SJSA1 (cell line): Measurements from ENCODE around the gene SLC31A2. TPM values are rescaled to one million over a fixed set of nuclear protein-coding genes. Genes with fewer than 3 reads are reported as not detected.

Source experiments
- DNase-seq, 2 experiments: peaks; one replicate each; pipeline ENCODE4 v3.0.0-alpha.2; 2015 to 2020; ENCODE audit warnings: low spot score in 2 of 2, low read depth in 1 of 2
- H3K27ac ChIP-seq: fragments of 250-450 bp; sonication (Bioruptor Pico); 2 replicates; pipeline ENCODE4 v1.5.1; 2020; ENCODE audit warnings: mild to moderate bottlenecking, moderate library complexity
- H3K27me3 ChIP-seq: fragments of 250-450 bp; sonication (Bioruptor Pico); replicated peaks from 2 replicates; pipeline ENCODE4 v1.5.1; 2020; ENCODE audit warnings: mild to moderate bottlenecking, moderate library complexity
- H3K36me3 ChIP-seq: fragments of 250-450 bp; sonication (Bioruptor Pico); 2 replicates; pipeline ENCODE4 v1.5.1; 2020; ENCODE audit warnings: mild to moderate bottlenecking
- H3K4me1 ChIP-seq: fragments of 250-450 bp; sonication (Bioruptor Pico); replicated peaks from 2 replicates; pipeline ENCODE4 v1.6.1; 2021; ENCODE audit warnings: mild to moderate bottlenecking
- H3K4me3 ChIP-seq: fragments of 250-450 bp; sonication (Bioruptor Pico); 2 replicates; pipeline ENCODE4 v1.5.1; 2020; ENCODE audit warnings: mild to moderate bottlenecking
- H3K9me3 ChIP-seq: fragments of 250-450 bp; sonication (Bioruptor Pico); replicated peaks from 2 replicates; pipeline ENCODE4 v1.5.1; 2020; ENCODE audit warnings: mild to moderate bottlenecking
- total RNA-seq: library from RNA; depleted of rRNA; stranded (reverse); fragments of >200 nt; shearing (Covaris generic); gene quantifications from 2 replicates; pipeline ENCODE4 v1.2.3, GENCODE V29; 2014

SLC31A2 gene
- total RNA-seq, 1 experiment from 2014 or later, result 7.9 TPM

DNA sequence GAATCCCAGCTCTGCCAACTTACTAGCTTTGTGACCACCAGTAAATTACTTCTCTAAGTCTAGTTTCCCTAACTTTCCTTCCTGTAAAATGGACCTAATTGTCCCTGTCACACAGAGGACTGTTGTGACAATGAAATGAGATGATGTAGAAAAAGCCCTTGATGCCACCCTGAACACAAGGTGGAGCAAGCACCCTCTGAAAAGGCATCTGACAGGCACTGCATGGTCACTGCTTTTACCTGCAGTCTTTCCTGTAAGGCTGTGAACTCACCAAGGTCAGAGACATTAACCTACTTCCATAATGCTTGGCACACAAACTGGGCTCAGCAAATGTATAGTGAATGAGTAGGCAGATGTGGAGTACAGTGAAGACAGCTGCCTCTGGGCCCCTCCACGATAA lies 6.1 kb downstream of the SLC31A2 start:
- no peak overlapping the region for H3K27ac ChIP-seq

GRCh38 chr9:113158446-113158845 lies 7.6 kb downstream of the SLC31A2 start:
- Histone ChIP-seq H3K4me3 (no peak overlapping the region), H3K36me3 (peaks cover 17% of the 10 kb centered on the region), H3K27me3 (no peaks in the 10 kb centered on the region)

More for the DNA sequence above, 6.1 kb downstream of the SLC31A2 start:
- DNase-seq, result no peak
- H3K36me3 ChIP-seq, result peaks cover 15% of the 10 kb centered on the region; the same call in 1 of the 2 replicates
- no peaks in the 10 kb centered on the region for H3K27me3 ChIP-seq
- no peaks in the 10 kb centered on the region for H3K9me3 ChIP-seq
- H3K4me1 ChIP-seq, result no peaks in the 10 kb centered on the region
- H3K4me3 ChIP-seq, result no peak overlapping the region

GRCh38 chr9:113160571-113160970 lies 9.8 kb downstream of the SLC31A2 start:
- H3K9me3 ChIP-seq, result no peaks in the 10 kb centered on the region
- no peaks in the 10 kb centered on the region for H3K27me3 ChIP-seq
- peaks cover 35% of the 10 kb centered on the region for H3K36me3 ChIP-seq
- no peak overlapping the region for H3K4me3 ChIP-seq
- no peaks in the 10 kb centered on the region for H3K4me1 ChIP-seq
- no peak for DNase-seq
- H3K27ac ChIP-seq, result no peak overlapping the region

More at GRCh38 chr9:113158446-113158845, 7.6 kb downstream of the SLC31A2 start:
- no peak for DNase-seq
- H3K9me3 ChIP-seq, result no peaks in the 10 kb centered on the region
- no peaks in the 10 kb centered on the region for H3K4me1 ChIP-seq
- H3K27ac ChIP-seq, result no peak overlapping the region

DNA sequence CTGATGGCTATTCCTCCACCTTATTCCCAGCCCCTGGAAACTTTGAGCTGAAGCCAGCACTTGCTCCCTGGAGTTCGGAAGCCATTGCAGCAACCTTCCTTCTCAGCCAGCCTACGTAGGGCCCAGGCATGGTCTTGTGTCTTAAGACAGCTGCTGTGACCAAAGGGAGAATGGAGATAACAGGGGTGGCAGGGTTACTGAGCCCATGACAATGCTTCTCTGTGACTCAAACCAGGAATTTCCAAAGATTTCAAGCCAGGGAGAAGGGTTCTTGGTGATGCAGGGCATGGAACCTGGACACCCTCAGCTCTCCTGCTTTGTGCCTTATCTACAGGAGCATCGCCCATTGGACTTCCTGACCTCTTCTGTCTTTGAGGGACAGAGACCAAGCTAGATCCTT lies 12.2 kb downstream of the SLC31A2 start:
- no peak for DNase-seq
- no peaks in the 10 kb centered on the region for H3K27me3 ChIP-seq
- no peaks in the 10 kb centered on the region for H3K9me3 ChIP-seq
- no peaks in the 10 kb centered on the region for H3K4me1 ChIP-seq
- H3K36me3 ChIP-seq, result peaks cover 59% of the 10 kb centered on the region
- no peak overlapping the region for H3K4me3 ChIP-seq
- no peak overlapping the region for H3K27ac ChIP-seq

- H3K27ac ChIP-seq, result no peak overlapping the region
- no peak for DNase-seq
- H3K36me3 ChIP-seq, result peaks cover 70% of the 10 kb centered on the region
These were observed 13.9 kb downstream of the SLC31A2 start for GRCh38 chr9:113164536-113165300.

DNA sequence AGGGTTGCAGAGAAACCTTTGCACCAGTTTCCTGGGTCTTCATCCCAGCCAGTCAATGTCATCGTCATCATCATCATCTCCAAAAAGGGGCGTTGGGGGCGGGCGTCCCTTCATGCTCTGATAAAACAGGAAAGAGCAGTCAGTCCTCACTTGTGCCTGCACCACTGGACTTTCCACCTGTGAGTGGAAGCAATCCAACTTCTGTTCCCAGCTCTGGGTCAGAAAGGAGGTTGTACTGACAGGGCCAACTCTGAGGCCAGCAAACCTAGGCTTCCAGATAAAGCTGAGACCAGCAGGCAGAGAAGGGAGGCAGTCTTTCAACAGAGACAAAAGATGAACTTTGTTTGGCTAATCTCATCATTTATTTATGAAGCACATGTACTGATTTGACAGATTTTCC lies 15.2 kb downstream of the SLC31A2 start:
- no peak for DNase-seq
- no peak overlapping the region for H3K27ac ChIP-seq
- no peaks in the 10 kb centered on the region for H3K9me3 ChIP-seq
- H3K36me3 ChIP-seq, result peaks cover 83% of the 10 kb centered on the region
- no peak overlapping the region for H3K4me3 ChIP-seq
- H3K4me1 ChIP-seq, result no peaks in the 10 kb centered on the region
- H3K27me3 ChIP-seq, result no peaks in the 10 kb centered on the region

More at GRCh38 chr9:113164536-113165300, 13.9 kb downstream of the SLC31A2 start:
- H3K27me3 ChIP-seq, result no peaks in the 10 kb centered on the region
- no peak overlapping the region for H3K4me3 ChIP-seq
- H3K9me3 ChIP-seq, result no peaks in the 10 kb centered on the region
- H3K4me1 ChIP-seq, result no peaks in the 10 kb centered on the region

DNA sequence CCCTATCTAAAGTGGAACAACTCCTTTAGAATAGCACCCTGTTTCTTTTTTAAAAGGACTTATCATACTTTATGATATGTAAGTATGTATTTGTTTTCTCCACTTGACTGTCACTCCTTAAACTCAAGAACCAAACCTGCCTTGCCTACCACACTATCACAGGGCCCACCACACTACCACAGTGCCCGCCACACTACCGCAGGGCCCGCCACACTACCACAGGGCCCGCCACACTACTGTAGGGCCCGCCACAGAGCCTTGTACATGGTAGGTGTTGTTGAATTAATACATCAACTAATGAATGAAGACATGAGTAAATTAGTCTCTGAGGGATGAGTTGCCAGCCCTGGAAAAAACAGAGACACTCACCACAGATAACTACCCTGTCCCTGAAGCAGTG lies 18.0 kb downstream of the SLC31A2 start:
- no peak overlapping the region for H3K27ac ChIP-seq
- H3K4me1 ChIP-seq, result no peaks in the 10 kb centered on the region
- H3K9me3 ChIP-seq, result no peaks in the 10 kb centered on the region
- no peaks in the 10 kb centered on the region for H3K27me3 ChIP-seq
- H3K36me3 ChIP-seq, result peaks cover 92% of the 10 kb centered on the region
- no peak for DNase-seq
- H3K4me3 ChIP-seq, result no peak overlapping the region

DNA sequence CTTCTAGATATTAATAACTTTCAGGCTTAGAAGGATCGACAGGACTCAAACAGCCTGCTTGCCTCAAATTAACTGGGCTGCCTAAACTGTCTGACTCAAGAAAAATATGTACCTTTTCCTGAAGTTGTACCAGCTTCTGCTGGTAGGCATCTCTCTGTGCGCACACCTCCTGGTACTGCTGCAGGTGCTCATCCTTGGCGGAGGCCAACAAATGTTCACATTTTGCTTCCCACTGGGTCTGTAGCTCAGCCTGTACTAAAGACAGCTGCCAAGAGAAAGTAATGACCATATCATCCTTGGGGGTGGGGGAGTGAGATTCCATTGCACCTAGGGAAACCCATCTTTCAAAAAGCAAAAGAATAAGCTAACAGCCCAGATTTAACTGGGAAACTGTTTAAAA lies 22.5 kb downstream of the SLC31A2 start:
- no peaks in the 10 kb centered on the region for H3K4me1 ChIP-seq
- no peaks in the 10 kb centered on the region for H3K9me3 ChIP-seq

DNA sequence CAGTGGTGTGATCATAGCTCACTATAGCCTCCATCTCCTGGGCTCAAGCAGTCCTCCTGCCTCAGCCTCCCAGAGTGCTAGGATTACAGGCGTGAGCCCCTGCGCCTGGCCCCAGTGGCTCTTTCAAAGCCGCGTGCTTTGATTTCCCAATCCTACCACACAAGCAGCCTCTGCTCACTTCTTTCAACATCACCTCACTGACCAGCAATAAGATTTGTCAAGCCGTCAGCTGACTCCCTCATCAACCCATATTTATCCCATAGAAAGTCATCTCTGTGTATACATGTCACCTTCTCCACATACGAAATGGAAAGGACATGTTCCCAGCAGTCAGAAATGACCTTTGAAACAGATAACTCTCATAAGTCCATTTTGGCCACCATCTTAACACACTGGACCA lies 26.0 kb downstream of the SLC31A2 start:
- Histone ChIP-seq H3K27me3 (no peaks in the 10 kb centered on the region), H3K4me1 (no peaks in the 10 kb centered on the region), H3K27ac (no peak overlapping the region), H3K36me3 (peaks cover 80% of the 10 kb centered on the region), H3K9me3 (no peaks in the 10 kb centered on the region), H3K4me3 (no peak overlapping the region)
- DNase-seq, result no peak

More for the DNA sequence above, 22.5 kb downstream of the SLC31A2 start:
- H3K27ac ChIP-seq, result no peak overlapping the region
- peaks cover 88% of the 10 kb centered on the region for H3K36me3 ChIP-seq
- DNase-seq, result no peak
- no peak overlapping the region for H3K4me3 ChIP-seq
- H3K27me3 ChIP-seq, result no peaks in the 10 kb centered on the region

- no peak overlapping the region for H3K4me3 ChIP-seq
- no peaks in the 10 kb centered on the region for H3K4me1 ChIP-seq
- peaks cover 82% of the 10 kb centered on the region for H3K36me3 ChIP-seq
- H3K27ac ChIP-seq, result no peak overlapping the region
- no peak for DNase-seq
- no peaks in the 10 kb centered on the region for H3K9me3 ChIP-seq
- H3K27me3 ChIP-seq, result no peaks in the 10 kb centered on the region
These were observed 26.4 kb downstream of the SLC31A2 start for GRCh38 chr9:113177251-113177650.

DNA sequence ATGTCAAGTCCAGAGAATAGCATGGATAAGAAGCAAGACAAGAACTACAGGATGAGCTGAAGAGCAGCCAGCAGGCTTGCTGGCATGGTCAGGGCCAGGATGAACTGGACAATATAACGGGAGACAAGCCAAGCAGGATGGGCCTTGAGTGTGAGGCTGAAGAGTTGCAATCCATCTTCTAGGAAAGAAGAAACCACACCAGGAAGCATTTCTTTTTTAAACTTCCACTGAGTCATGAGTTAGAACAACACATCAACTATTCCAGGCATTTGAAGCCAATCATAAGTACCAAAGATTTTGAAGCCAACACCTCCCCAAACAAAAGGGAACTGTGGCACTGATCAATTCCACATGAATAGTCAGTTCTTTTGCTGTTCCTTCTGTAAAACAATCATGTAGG lies 27.3 kb downstream of the SLC31A2 start:
- H3K27ac ChIP-seq, result no peak overlapping the region
- peaks cover 82% of the 10 kb centered on the region for H3K36me3 ChIP-seq
- H3K4me1 ChIP-seq, result no peaks in the 10 kb centered on the region
- H3K27me3 ChIP-seq, result no peaks in the 10 kb centered on the region
- H3K4me3 ChIP-seq, result no peak overlapping the region
- H3K9me3 ChIP-seq, result no peaks in the 10 kb centered on the region
- DNase-seq, result no peak

GRCh38 chr9:113179839-113180238 lies 29.0 kb downstream of the SLC31A2 start:
- no peak overlapping the region for H3K27ac ChIP-seq
- DNase-seq, result no peak
- H3K36me3 ChIP-seq, result peaks cover 85% of the 10 kb centered on the region
- no peak overlapping the region for H3K4me3 ChIP-seq
- no peaks in the 10 kb centered on the region for H3K4me1 ChIP-seq
- H3K9me3 ChIP-seq, result no peaks in the 10 kb centered on the region
- H3K27me3 ChIP-seq, result no peaks in the 10 kb centered on the region

GRCh38 chr9:113181165-113181564 lies 30.4 kb downstream of the SLC31A2 start:
- Histone ChIP-seq H3K9me3 (no peaks in the 10 kb centered on the region), H3K4me3 (no peak overlapping the region), H3K27me3 (no peaks in the 10 kb centered on the region), H3K4me1 (no peaks in the 10 kb centered on the region), H3K27ac (no peak overlapping the region), H3K36me3 (peaks cover 88% of the 10 kb centered on the region)
- no peak for DNase-seq

DNA sequence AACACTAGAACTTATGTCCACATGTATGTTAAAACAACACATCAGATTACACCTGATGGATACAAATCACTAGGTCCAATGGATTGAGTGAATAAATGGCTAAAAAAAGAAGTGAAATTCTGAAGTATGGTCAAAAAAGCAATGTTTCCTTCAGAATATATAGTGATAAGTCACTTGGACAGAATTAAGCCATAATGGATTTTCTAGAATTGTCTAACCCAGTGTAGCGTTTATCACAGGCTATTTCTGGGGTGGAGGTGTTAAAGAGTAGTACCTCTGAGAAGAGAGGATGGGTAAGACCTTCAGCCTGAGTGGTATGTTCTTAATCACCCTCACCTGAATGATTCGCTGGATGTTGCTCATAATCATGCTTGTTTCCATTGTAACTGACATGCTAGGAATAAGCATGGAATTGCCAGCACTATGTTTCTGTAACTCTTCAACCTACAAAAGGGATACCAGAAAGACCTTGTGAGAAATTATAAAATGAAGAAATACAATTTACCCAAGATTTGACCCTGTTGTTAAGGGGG lies 33.2 kb downstream of the SLC31A2 start:
- peaks cover 19% of the 10 kb centered on the region for H3K4me1 ChIP-seq
- no peak overlapping the region for H3K4me3 ChIP-seq
- H3K27ac ChIP-seq, result no peak overlapping the region
- DNase-seq, result no peak
- no peaks in the 10 kb centered on the region for H3K9me3 ChIP-seq
- peaks cover 88% of the 10 kb centered on the region for H3K36me3 ChIP-seq
- no peaks in the 10 kb centered on the region for H3K27me3 ChIP-seq
